Measurements from ENCODE around the gene BRIP1. TPM values are rescaled to one million over a fixed set of nuclear protein-coding genes. Genes with fewer than 3 reads are reported as not detected.
A peak's percentile ranks its signal among the peaks of the same experiment; 100 is the strongest.
"Not testable (repeated sequence)": the region's sequence is repeated elsewhere in the genome, so short reads cannot be mapped to it uniquely, and the experiment has no call there.

The BRIP1 gene
- total RNA-seq, 2 experiments from 2014 or later = 23.8 to 30.6 TPM

- H3K4me3 Mint-ChIP-seq; H3K4me1 Mint-ChIP-seq; ATAC-seq; DNase-seq; CTCF ChIA-PET; H3K27ac Mint-ChIP-seq; H3K27me3 Mint-ChIP-seq; H3K9me3 Mint-ChIP-seq (ENCODE audit: low read depth): not testable (repeated sequence)
- peaks cover 59% of the 10 kb centered on the region for H3K36me3 Mint-ChIP-seq
These were observed 89.2 kb downstream of the BRIP1 start for GRCh38 chr17:61774087-61774486.

GRCh38 chr17:61770752-61771533 lies 92.4 kb downstream of the BRIP1 start:
- H3K27ac Mint-ChIP-seq = no peak overlapping the region
- peaks cover 67% of the 10 kb centered on the region for H3K36me3 Mint-ChIP-seq
- CTCF ChIA-PET = no interaction called here

GRCh38 chr17:61770043-61770442 lies 93.3 kb downstream of the BRIP1 start:
- peaks cover 6% of the 10 kb centered on the region for H3K9me3 Mint-ChIP-seq (ENCODE audit: low read depth)
- no peaks in the 10 kb centered on the region for H3K27me3 Mint-ChIP-seq
- H3K27ac Mint-ChIP-seq = no peak overlapping the region
- H3K4me3 Mint-ChIP-seq = no peak overlapping the region
- no peaks in the 10 kb centered on the region for H3K4me1 Mint-ChIP-seq
- DNase-seq = no peak
- CTCF ChIA-PET = no interaction called here
- H3K36me3 Mint-ChIP-seq = peaks cover 67% of the 10 kb centered on the region
- no peak for ATAC-seq

More at GRCh38 chr17:61770752-61771533, 92.4 kb downstream of the BRIP1 start:
- DNase-seq (no peak), ATAC-seq (no peak)
- no peaks in the 10 kb centered on the region for H3K4me1 Mint-ChIP-seq
- H3K27me3 Mint-ChIP-seq = no peaks in the 10 kb centered on the region
- H3K9me3 Mint-ChIP-seq (ENCODE audit: low read depth) = peaks cover 6% of the 10 kb centered on the region
- H3K4me3 Mint-ChIP-seq = no peak overlapping the region

GRCh38 chr17:61768405-61768804 lies 94.9 kb downstream of the BRIP1 start:
- no peak overlapping the region for H3K4me3 Mint-ChIP-seq
- H3K36me3 Mint-ChIP-seq = peaks cover 63% of the 10 kb centered on the region
- peaks cover 6% of the 10 kb centered on the region for H3K9me3 Mint-ChIP-seq (ENCODE audit: low read depth)
- H3K27me3 Mint-ChIP-seq = no peaks in the 10 kb centered on the region
- no peak for DNase-seq
- no peak for ATAC-seq
- CTCF ChIA-PET = no interaction called here
- H3K4me1 Mint-ChIP-seq = no peaks in the 10 kb centered on the region
- H3K27ac Mint-ChIP-seq = no peak overlapping the region

GRCh38 chr17:61766520-61766919 lies 96.8 kb downstream of the BRIP1 start:
- ATAC-seq (no peak), DNase-seq (no peak)
- CTCF ChIA-PET = no interaction called here
- Mint-ChIP-seq H3K9me3 (ENCODE audit: low read depth) (peaks cover 2% of the 10 kb centered on the region), H3K4me3 (no peak overlapping the region), H3K36me3 (peaks cover 66% of the 10 kb centered on the region), H3K4me1 (no peaks in the 10 kb centered on the region), H3K27ac (no peak overlapping the region), H3K27me3 (no peaks in the 10 kb centered on the region)

- Mint-ChIP-seq H3K27me3 (no peaks in the 10 kb centered on the region), H3K4me1 (no peaks in the 10 kb centered on the region), H3K27ac (no peak overlapping the region), H3K9me3 (ENCODE audit: low read depth) (no peaks in the 10 kb centered on the region), H3K36me3 (peaks cover 69% of the 10 kb centered on the region), H3K4me3 (no peak overlapping the region)
- CTCF ChIA-PET = interaction anchor here (1.1 kb wide), 1 partner anchor 23 kb away, joined by 3 read pairs; no protein-coding TSS in a partner anchor
- ATAC-seq = no peak
- DNase-seq = no peak
These were observed 98.5 kb downstream of the BRIP1 start for GRCh38 chr17:61764846-61765245.

- Mint-ChIP-seq H3K36me3 (peaks cover 65% of the 10 kb centered on the region), H3K9me3 (ENCODE audit: low read depth) (no peaks in the 10 kb centered on the region)
These were observed 101.5 kb downstream of the BRIP1 start for GRCh38 chr17:61761827-61762226.

GRCh38 chr17:61759362-61759761 lies 104.0 kb downstream of the BRIP1 start:
- CTCF ChIA-PET = no interaction called here
- Mint-ChIP-seq H3K4me3 (no peak overlapping the region), H3K27me3 (no peaks in the 10 kb centered on the region), H3K36me3 (peaks cover 74% of the 10 kb centered on the region), H3K27ac (no peak overlapping the region), H3K4me1 (peaks cover 16% of the 10 kb centered on the region), H3K9me3 (ENCODE audit: low read depth) (no peaks in the 10 kb centered on the region)
- ATAC-seq (no peak), DNase-seq (no peak)

More at GRCh38 chr17:61761827-61762226, 101.5 kb downstream of the BRIP1 start:
- Mint-ChIP-seq H3K27me3 (no peaks in the 10 kb centered on the region), H3K4me1 (peaks cover 14% of the 10 kb centered on the region), H3K27ac (no peak overlapping the region), H3K4me3 (no peak overlapping the region)
- DNase-seq = no peak
- CTCF ChIA-PET = no interaction called here
- no peak for ATAC-seq

GRCh38 chr17:61758430-61758829 lies 104.9 kb downstream of the BRIP1 start:
- DNase-seq (no peak), ATAC-seq (no peak)
- Mint-ChIP-seq H3K27ac (no peak overlapping the region), H3K27me3 (no peaks in the 10 kb centered on the region), H3K36me3 (peaks cover 77% of the 10 kb centered on the region), H3K9me3 (ENCODE audit: low read depth) (no peaks in the 10 kb centered on the region), H3K4me1 (peaks cover 16% of the 10 kb centered on the region), H3K4me3 (no peak overlapping the region)
- CTCF ChIA-PET = no interaction called here

GRCh38 chr17:61757168-61757567 lies 106.2 kb downstream of the BRIP1 start:
- Mint-ChIP-seq H3K36me3 (peaks cover 71% of the 10 kb centered on the region), H3K9me3 (ENCODE audit: low read depth) (no peaks in the 10 kb centered on the region), H3K4me1 (peaks cover 16% of the 10 kb centered on the region), H3K27me3 (no peaks in the 10 kb centered on the region), H3K4me3 (no peak overlapping the region), H3K27ac (no peak overlapping the region)
- DNase-seq (no peak), ATAC-seq (peak; percentile 27)
- CTCF ChIA-PET = interaction anchor here (1.2 kb wide), 1 partner anchor 53 kb away, joined by 3 read pairs; no protein-coding TSS in a partner anchor

GRCh38 chr17:61756561-61756960 lies 106.8 kb downstream of the BRIP1 start:
- no peak for DNase-seq
- ATAC-seq = no peak
- Mint-ChIP-seq H3K27me3 (no peaks in the 10 kb centered on the region), H3K27ac (no peak overlapping the region), H3K4me3 (no peak overlapping the region), H3K9me3 (ENCODE audit: low read depth) (no peaks in the 10 kb centered on the region), H3K4me1 (peaks cover 16% of the 10 kb centered on the region), H3K36me3 (peaks cover 67% of the 10 kb centered on the region)
- CTCF ChIA-PET = interaction anchor here (1.2 to 1.4 kb wide), 2 partner anchors 44 to 54 kb away, joined by 3 to 4 read pairs; no protein-coding TSS in a partner anchor

- Mint-ChIP-seq H3K36me3 (peaks cover 58% of the 10 kb centered on the region), H3K27me3 (no peaks in the 10 kb centered on the region), H3K4me3 (no peak overlapping the region), H3K4me1 (peaks cover 22% of the 10 kb centered on the region), H3K9me3 (ENCODE audit: low read depth) (no peaks in the 10 kb centered on the region), H3K27ac (no peak overlapping the region)
- DNase-seq (no peak), ATAC-seq (no peak)
- CTCF ChIA-PET = interaction anchor here (1.4 kb wide), 1 partner anchor 43 kb away, joined by 4 read pairs; no protein-coding TSS in a partner anchor
These were observed 107.7 kb downstream of the BRIP1 start for GRCh38 chr17:61755668-61756067.

GRCh38 chr17:61755078-61755477 lies 108.2 kb downstream of the BRIP1 start:
- no peak for ATAC-seq
- H3K27ac Mint-ChIP-seq = no peak overlapping the region
- H3K36me3 Mint-ChIP-seq = peaks cover 53% of the 10 kb centered on the region
- H3K9me3 Mint-ChIP-seq (ENCODE audit: low read depth) = no peaks in the 10 kb centered on the region
- CTCF ChIA-PET = interaction anchor here (1.4 kb wide), 1 partner anchor 42 kb away, joined by 4 read pairs; no protein-coding TSS in a partner anchor
- DNase-seq = no peak
- H3K27me3 Mint-ChIP-seq = no peaks in the 10 kb centered on the region
- peaks cover 28% of the 10 kb centered on the region for H3K4me1 Mint-ChIP-seq
- no peak overlapping the region for H3K4me3 Mint-ChIP-seq

GRCh38 chr17:61754124-61754523 lies 109.2 kb downstream of the BRIP1 start:
- H3K36me3 Mint-ChIP-seq = peaks cover 50% of the 10 kb centered on the region
- no peak for DNase-seq
- H3K9me3 Mint-ChIP-seq (ENCODE audit: low read depth) = peaks cover 2% of the 10 kb centered on the region
- CTCF ChIA-PET = no interaction called here
- H3K4me3 Mint-ChIP-seq = no peak overlapping the region
- no peak for ATAC-seq
- H3K27me3 Mint-ChIP-seq = no peaks in the 10 kb centered on the region
- no peak overlapping the region for H3K27ac Mint-ChIP-seq
- peaks cover 31% of the 10 kb centered on the region for H3K4me1 Mint-ChIP-seq
